ENCODE measurements around the gene BAG5.

GRCh38 chr14:103526914-103527248, 35.6 kb downstream of the BAG5 start:
- no peak for TF ChIP-seq CTCF (IDR thresholded peaks at IDR 0.05)
- no peak for TF ChIP-seq POLR2A (IDR thresholded peaks at IDR 0.05)

All from uterus (tissue), 2 donors.